HT1080 (cell line): ENCODE data around the gene TC2N. TPM values are rescaled to one million over a fixed set of nuclear protein-coding genes. Genes with fewer than 3 reads are reported as not detected.
A peak's percentile ranks its signal among the peaks of the same experiment; 100 is the strongest.
"Not testable (repeated sequence)": the region's sequence is repeated elsewhere in the genome, so short reads cannot be mapped to it uniquely, and the experiment has no call there.

Experiments
- DNase-seq: peaks from one replicate; pipeline ENCODE4 v3.0.0-alpha.2; 2015; ENCODE audit warnings: low read depth
- total RNA-seq: library from RNA; depleted of rRNA; stranded (reverse); fragments of >200 nt; shearing (Covaris generic); gene quantifications from 2 replicates; pipeline ENCODE4 v1.2.3, GENCODE V29; 2014

Gene TC2N
- total RNA-seq, 1 experiment from 2014 or later = not detected

DNA sequence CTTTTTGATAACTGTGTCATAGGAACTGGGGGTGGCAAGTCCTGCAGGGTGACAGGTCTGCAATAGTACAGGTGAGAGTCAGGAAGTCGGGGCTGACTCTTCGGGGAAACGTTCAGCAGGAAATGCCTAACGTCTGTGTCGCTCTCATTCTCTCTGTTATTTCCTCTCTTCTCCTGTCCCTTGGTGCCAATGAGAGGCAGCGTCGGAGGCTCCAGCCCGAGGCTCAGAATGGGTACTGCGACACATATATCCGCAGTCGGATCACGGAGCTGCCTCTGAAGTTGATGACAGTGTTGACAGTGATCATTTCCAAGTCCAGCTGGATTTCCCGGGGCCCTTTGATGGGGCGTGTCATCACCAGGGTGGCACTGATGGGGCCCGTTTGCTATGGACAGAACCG is 2.7 kb upstream of the TC2N start:
- peak; percentile 58 for DNase-seq

GRCh38 chr14:91869556-91869955 is 2.2 kb upstream of the TC2N start:
- no peak for DNase-seq

DNA sequence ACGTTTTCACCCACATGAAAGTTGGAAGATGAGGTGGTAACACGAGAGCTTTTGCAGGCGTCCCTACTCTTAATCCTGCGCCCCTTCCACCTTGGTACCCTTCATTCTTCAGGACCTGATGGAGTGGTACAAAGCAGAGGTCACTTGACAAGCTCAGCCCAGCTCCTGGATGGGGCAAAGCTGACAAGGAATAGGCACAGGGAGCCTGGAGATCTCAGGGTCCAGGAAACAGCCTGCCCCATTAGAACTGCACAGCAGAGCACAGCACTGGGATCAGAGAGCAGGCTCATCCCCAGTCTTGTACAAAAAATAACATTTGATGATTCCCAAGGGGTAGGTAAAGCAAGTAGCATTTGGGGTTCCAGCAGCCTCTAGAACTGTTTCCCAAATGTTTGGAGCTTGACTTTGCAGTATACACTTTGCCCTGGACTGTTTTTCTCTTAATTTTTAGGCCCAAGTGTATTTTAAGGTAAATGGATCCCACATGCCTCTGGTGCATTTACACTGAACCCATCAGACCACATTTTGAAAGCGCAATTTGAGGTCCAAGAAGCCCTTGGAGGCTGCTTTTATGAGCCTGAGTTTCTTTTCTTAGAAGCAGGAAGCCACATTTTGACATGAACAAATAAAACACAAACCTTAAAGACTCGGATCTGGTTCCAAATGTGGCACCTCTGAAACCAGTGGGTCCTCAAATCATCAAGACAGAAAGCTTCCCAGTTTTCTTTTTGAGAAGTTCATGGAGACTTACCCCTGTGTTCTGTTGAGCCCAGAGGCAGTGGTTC is 633 bp downstream of the TC2N start:
- no peak for DNase-seq

DNA sequence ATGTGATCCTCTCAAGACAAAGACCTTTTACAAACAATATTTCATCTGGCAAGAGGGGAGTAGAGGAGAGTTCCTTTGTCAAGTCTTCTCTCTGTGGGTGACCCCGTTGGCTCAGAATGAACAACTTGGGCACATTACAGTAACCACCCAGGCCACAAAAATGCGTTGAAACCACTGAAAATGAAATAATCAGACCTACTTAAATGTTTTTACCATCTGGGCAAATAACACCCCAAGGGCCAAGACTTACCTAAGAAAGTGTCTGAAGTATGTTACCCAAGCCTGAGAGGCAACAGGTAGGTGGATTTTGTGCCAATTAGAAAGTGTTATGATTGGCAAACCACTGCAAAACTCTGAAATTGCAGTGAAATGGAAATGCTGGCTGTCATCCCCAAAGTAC is 1.3 kb downstream of the TC2N start:
- DNase-seq = peak; percentile 27

DNA sequence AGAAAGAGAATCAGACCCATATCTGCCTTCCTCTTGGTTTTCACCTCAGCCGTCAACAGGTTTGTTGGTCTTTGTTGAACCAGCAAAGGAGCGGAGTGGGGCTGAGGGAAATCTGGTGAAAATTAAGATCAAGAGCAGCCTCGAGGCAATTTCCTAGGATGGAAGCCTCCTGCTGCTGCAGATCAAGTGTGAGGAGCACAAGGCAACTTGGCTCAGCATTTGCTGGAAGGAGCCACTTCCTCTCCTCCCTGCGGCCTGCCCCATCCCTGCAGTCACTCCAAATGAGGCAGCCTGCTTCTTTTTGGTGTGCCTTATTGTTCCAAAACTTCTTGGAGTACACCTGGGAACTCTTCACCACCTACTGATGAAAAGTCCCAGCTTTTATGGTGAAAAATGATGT is 4.9 kb downstream of the TC2N start:
- DNase-seq = no peak

DNA sequence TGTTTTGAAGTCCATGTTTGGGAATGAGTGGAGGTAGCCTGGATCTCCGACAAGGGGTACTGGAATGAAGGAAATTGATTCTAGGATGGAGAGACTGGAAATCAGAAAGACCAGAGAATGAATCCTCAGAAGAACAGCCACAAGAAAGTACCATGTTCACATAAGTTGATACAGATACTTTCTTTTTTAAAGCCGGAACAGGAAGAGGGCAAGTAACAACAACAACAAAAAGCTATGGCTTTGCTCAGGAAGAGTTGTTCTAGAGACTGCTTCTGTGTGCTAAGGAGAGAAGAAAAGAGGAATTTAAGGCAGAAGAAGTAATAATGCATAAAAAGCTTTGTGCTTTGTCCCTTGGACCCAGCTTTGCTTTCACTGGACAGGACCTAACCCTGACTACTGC is 6.2 kb downstream of the TC2N start:
- DNase-seq = no peak

DNA sequence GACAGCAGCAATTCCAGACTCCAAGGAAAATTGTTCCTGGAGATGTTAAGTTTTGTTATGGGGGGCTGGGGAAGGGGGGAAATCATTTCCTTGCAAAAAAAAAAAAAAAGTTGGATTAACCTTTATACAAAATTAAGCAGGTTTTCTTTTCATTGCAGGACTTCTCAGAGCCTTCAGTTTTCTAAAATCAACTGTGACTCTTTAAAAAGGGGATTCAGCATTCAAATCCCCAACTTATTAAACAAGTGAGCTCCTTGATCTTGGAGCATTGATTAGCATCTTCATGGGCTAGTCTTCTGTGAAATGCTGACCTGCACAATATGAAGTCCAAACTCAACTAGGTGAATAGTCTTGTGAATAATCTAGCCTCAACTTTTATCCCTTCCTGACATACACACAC is 7.1 kb downstream of the TC2N start:
- DNase-seq = no peak

- DNase-seq = peak; percentile 31
These were observed 8.6 kb downstream of the TC2N start for GRCh38 chr14:91858536-91859275.

DNA sequence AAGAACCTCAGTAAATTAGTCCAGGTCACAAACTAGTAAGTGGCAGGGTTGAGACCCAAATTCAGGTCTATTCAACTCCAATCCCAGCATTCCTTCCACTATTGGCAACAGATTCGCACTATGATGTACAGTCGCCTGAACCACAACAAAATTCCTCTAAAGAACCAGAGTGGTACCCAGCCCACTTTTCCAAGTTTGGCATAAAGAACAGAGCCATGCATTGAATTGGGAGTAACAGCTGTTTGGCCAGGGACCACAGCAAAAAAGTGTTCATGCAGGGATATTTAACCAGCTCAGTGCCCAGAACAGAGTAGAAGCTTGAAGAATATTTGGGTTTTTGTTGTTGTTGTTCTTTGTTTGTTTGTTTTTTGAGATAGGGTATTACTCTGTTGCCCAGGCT is 9.7 kb downstream of the TC2N start:
- no peak for DNase-seq

DNA sequence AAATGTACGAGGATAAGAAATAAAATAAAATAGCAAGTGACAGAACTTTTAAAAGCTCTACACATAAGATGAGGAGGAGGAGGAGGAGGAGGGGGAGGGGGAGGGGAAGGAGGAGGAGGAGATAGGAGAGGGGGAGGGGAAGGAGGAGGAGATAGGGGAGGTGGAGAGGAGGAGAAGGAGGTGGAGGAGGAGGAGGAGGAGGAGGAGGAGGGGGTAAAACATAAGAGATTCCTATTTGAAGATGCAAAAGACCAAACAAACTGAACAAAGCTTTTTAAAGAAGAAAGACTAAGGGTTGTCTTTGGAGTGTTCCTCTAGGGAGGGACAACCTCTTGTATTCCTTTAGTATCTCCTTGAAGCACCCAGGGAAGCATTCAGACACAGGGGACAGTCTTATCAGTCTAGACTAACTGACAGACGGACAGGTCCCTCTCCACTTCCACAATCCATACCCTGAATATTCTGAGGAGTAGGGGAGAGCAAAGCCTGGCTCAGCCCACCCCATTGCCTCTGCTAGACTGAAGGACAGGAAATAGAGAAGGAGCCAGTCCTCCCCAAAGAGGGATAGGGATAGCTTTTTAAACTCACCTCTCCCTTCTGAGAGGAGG is 12.9 kb downstream of the TC2N start:
- no peak for DNase-seq

DNA sequence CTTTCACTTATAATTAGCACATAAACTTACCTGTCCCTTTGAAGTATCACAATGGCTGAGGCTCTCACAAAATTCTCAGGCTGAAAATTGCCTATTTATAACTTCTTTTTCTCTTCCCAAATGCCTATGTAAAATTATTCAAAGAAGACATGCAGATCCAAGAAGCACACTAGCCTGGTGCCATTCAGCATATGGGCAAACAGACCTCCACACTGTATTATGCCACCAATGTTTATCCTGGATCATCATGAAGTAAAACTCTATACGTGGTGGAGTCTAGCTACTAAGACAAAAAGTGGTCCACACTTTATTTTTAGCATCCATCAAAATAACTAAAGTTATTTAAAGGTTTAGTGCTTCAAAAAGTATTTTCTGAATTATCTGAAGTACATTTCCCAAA is 15.8 kb downstream of the TC2N start:
- DNase-seq = no peak

- no peak for DNase-seq
These were observed 18.8 kb downstream of the TC2N start for GRCh38 chr14:91848504-91849001.

GRCh38 chr14:91847693-91848092 is 19.6 kb downstream of the TC2N start:
- DNase-seq = no peak

GRCh38 chr14:91845652-91846051 is 21.7 kb downstream of the TC2N start:
- no peak for DNase-seq

GRCh38 chr14:91845056-91845455 is 22.3 kb downstream of the TC2N start:
- DNase-seq = not testable (repeated sequence)

DNA sequence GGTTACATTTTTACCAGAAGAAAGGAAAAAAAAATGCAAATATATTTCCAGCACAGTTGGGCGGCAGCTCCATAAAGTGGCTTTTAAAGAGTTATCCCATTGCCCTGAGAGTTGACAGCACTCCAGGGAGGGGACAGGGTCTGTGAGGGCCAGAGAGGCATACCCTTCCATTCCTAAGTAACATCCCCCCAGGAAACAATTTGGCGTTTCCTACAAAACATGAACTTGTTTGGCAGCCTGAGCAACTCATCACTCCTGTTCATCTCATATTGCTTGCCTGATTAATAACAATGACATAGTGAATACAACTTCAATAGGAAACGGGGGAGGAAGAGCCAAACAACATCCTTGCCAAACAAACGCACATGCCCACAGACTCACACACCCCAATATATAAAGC is 23.3 kb downstream of the TC2N start:
- no peak for DNase-seq

DNA sequence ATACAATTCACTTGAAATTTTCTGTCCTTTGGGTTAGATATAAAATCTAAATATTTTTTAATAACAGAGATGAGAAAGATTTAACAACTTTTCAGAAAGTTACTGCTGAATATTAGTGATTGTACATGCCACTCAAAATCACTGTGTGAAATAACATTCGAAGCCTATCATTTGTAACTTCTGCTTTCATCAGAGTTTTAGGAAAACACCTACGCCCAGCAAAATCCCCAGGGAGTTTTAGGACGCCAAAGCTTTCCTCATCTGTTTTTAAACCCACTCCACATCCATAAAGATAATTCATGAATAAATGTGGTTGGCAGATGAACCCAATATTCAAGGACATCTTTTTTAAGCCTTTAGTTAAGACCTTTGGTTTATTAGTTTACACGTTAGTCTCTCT is 23.9 kb downstream of the TC2N start:
- DNase-seq = no peak

DNA sequence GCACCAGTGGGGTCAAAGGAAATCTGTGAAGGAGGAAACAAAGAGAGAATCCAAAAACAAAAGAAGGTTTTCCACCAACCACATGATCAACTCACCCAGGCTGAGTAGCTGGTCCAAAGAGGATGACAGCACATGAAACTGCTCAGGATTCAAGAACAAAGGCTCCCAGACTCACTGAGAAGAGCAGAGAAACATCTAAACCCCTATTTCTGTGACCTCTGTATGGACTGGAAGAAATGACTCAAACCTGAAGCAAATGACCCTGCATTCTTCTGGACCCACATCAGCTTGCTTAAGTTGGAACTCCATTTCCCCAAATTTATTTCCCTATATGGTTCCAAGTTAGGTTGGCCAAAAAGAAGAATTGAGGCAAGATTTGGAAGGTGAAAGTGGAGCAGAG is 26.3 kb downstream of the TC2N start:
- DNase-seq = no peak

- DNase-seq = no peak
These were observed 27.6 kb downstream of the TC2N start for GRCh38 chr14:91839749-91840148.

- no peak for DNase-seq
These were observed 30.3 kb downstream of the TC2N start for GRCh38 chr14:91837076-91837475.

GRCh38 chr14:91835920-91836843 is 31.2 kb downstream of the TC2N start:
- DNase-seq = no peak
